Activated CD4-positive, alpha-beta T cell treated with anti-CD3 and anti-CD28 coated beads for 24 hours (primary cell): ENCODE data around the gene NECTIN1.

Source experiments
- DNase-seq, 2 donors: peaks; one replicate each; pipeline ENCODE4 v3.0.0-alpha.2; 2020; ENCODE audit warnings: low read depth in 2 of 2

Gene NECTIN1

GRCh38 chr11:119641983-119642745 is 86.8 kb downstream of the NECTIN1 start:
- no peak for DNase-seq

- DNase-seq, result no peak
Observed at GRCh38 chr11:119640541-119640940, 88.5 kb downstream of the NECTIN1 start.

- DNase-seq, result no peak
Observed at GRCh38 chr11:119639642-119640205, 89.3 kb downstream of the NECTIN1 start.

GRCh38 chr11:119638851-119639250 is 90.1 kb downstream of the NECTIN1 start:
- no peak for DNase-seq

- DNase-seq, result no peak
Observed at GRCh38 chr11:119637481-119637880, 91.5 kb downstream of the NECTIN1 start.

- no peak for DNase-seq
Observed at GRCh38 chr11:119635776-119636175, 93.2 kb downstream of the NECTIN1 start.

- DNase-seq, result no peak
Observed at GRCh38 chr11:119635041-119635740, 93.8 kb downstream of the NECTIN1 start.

GRCh38 chr11:119634301-119634700 is 94.7 kb downstream of the NECTIN1 start:
- DNase-seq, result no peak

GRCh38 chr11:119629834-119630624 is 99.0 kb downstream of the NECTIN1 start:
- DNase-seq, result no peak

- no peak for DNase-seq
Observed at GRCh38 chr11:119629085-119629484, 99.9 kb downstream of the NECTIN1 start.

GRCh38 chr11:119627286-119627685 is 101.7 kb downstream of the NECTIN1 start:
- no peak for DNase-seq

- DNase-seq, result no peak
Observed at GRCh38 chr11:119626871-119627270, 102.1 kb downstream of the NECTIN1 start.

GRCh38 chr11:119626197-119626841 is 102.7 kb downstream of the NECTIN1 start:
- DNase-seq, result no peak

GRCh38 chr11:119625206-119625978 is 103.6 kb downstream of the NECTIN1 start:
- DNase-seq, result no peak

GRCh38 chr11:119624629-119625028 is 104.4 kb downstream of the NECTIN1 start:
- no peak for DNase-seq

GRCh38 chr11:119624102-119624615 is 104.8 kb downstream of the NECTIN1 start:
- no peak for DNase-seq

GRCh38 chr11:119623682-119624081 is 105.3 kb downstream of the NECTIN1 start:
- DNase-seq, result no peak

- DNase-seq, result no peak
Observed at GRCh38 chr11:119622454-119623143, 106.4 kb downstream of the NECTIN1 start.

- no peak for DNase-seq
Observed at GRCh38 chr11:119619665-119620064, 109.3 kb downstream of the NECTIN1 start.
